ENCODE data around the gene SRMS. TPM values are rescaled to one million over a fixed set of nuclear protein-coding genes. Genes with fewer than 3 reads are reported as not detected.

Gene SRMS
- total and polyA plus RNA-seq, 2 of the 13 experiments (the other 11 are each of a cell fraction or from before 2014, with no cell fraction given): not detected

- TF ChIP-seq ATF4 (CRISPR knock-in tag; IDR thresholded peaks at IDR 0.05): no peak
- no peak for TF ChIP-seq SOX5 (CRISPR knock-in tag; IDR thresholded peaks at IDR 0.05; ENCODE audit: borderline replicate concordance)
- TF ChIP-seq ZNF616 (CRISPR knock-in tag; IDR thresholded peaks at IDR 0.05; ENCODE audit: low read depth): no peak
- no peak for TF ChIP-seq IRF1 (CRISPR knock-in tag; IDR thresholded peaks at IDR 0.05; ENCODE audit: low read depth)
- TF ChIP-seq ZSCAN21 (CRISPR knock-in tag; IDR thresholded peaks at IDR 0.05; ENCODE audit: borderline replicate concordance): no peak
- no peak for TF ChIP-seq PAXIP1 (CRISPR knock-in tag; conservative IDR thresholded peaks at IDR 0.05)
- TF ChIP-seq ZNF232 (CRISPR knock-in tag; IDR thresholded peaks at IDR 0.05; ENCODE audit: borderline replicate concordance): no peak
- peak; percentile 41; the same call in 1 of the 2 replicates for TF ChIP-seq ZBTB33 (CRISPR knock-in tag; IDR thresholded peaks at IDR 0.05)
- TF ChIP-seq ATF7-NPFF (CRISPR knock-in tag; IDR thresholded peaks at IDR 0.05; ENCODE audit: low read depth): 0 out of 2 replicates have a peak, but pooled peaks have one; percentile 31
- TF ChIP-seq DNMT1 (CRISPR knock-in tag; IDR thresholded peaks at IDR 0.05): 0 out of 2 replicates have a peak, but pooled peaks have one; percentile 17
- no peak for TF ChIP-seq NR2F6 (IDR thresholded peaks at IDR 0.05)
- 0 out of 2 replicates have a peak, but pooled peaks have one; percentile 14 for TF ChIP-seq NR2F6 (CRISPR knock-in tag; IDR thresholded peaks at IDR 0.05)
- no peak for TF ChIP-seq CENPT (CRISPR knock-in tag; IDR thresholded peaks at IDR 0.05; ENCODE audit: low read depth)
- no peak for TF ChIP-seq ZSCAN29 (CRISPR knock-in tag; conservative IDR thresholded peaks at IDR 0.05)
- TF ChIP-seq SPEN (CRISPR knock-in tag; IDR thresholded peaks at IDR 0.05; ENCODE audit: low read depth): peak; percentile 23; the same call in 1 of the 2 replicates
- no peak for TF ChIP-seq ZNF205 (CRISPR knock-in tag; IDR thresholded peaks at IDR 0.05)
- 0 out of 2 replicates have a peak, but pooled peaks have one; percentile 21 for TF ChIP-seq PHF8 (CRISPR knock-in tag; IDR thresholded peaks at IDR 0.05)
- peak; percentile 5; the same call in 1 of the 2 replicates for TF ChIP-seq SALL1 (CRISPR knock-in tag; IDR thresholded peaks at IDR 0.05)
These were observed 13.6 kb downstream of the SRMS start (continued) for GRCh38 chr20:63533871-63534393.
